SK-N-SH treated with all-trans-retinoic acid at 6 μM for 48 hours (cell line): ENCODE results near the gene TSPAN15.

ENCODE experiments used
- ATAC-seq: fragments of 200-7000 bp; cut with Tn5 transposase; 3 replicates; pipeline ENCODE4 v1.9.1; 2020; ENCODE audit warnings: mild to moderate bottlenecking, moderate library complexity
- ARNTL ChIP-seq: fragments of 450-650 bp; formaldehyde crosslinking; IDR thresholded peaks from 2 replicates; pipeline ENCODE4 v1.5.0; 2020; ENCODE audit warnings: low read depth, mild to moderate bottlenecking, moderate library complexity, borderline replicate concordance
- BACH2 ChIP-seq: fragments of 250-450 bp; sonication (Bioruptor Pico); IDR thresholded peaks from 2 replicates; pipeline ENCODE4 v1.9.0; 2021; ENCODE audit warnings: mild to moderate bottlenecking, borderline replicate concordance
- CSDC2 ChIP-seq: fragments of 250-450 bp; sonication (Bioruptor Pico); IDR thresholded peaks from 2 replicates; pipeline ENCODE4 v1.5.0; 2020; ENCODE audit warnings: mild to moderate bottlenecking, moderate library complexity
- ESRRG ChIP-seq: fragments of 250-450 bp; sonication (Bioruptor Pico); IDR thresholded peaks from 2 replicates; pipeline ENCODE4 v1.6.1; 2021; ENCODE audit warnings: mild to moderate bottlenecking
- GLIS3 ChIP-seq: fragments of 250-450 bp; sonication (Bioruptor Pico); IDR thresholded peaks from 2 replicates; pipeline ENCODE4 v1.5.0; 2020; ENCODE audit warnings: mild to moderate bottlenecking, moderate library complexity
- OSR1 ChIP-seq: fragments of 250-450 bp; sonication (Bioruptor Pico); IDR thresholded peaks from 2 replicates; pipeline ENCODE4 v1.8.0; 2022; ENCODE audit warnings: moderate library complexity, mild to moderate bottlenecking, inconsistent platforms
- PPARA ChIP-seq: fragments of 250-450 bp; sonication (Bioruptor Pico); IDR thresholded peaks from 2 replicates; pipeline ENCODE4 v1.5.0; 2020; ENCODE audit warnings: mild to moderate bottlenecking, borderline replicate concordance
- RARB ChIP-seq: fragments of 250-450 bp; sonication (Bioruptor Pico); IDR thresholded peaks from 2 replicates; pipeline ENCODE4 v1.8.0; 2021; ENCODE audit warnings: mild to moderate bottlenecking, moderate library complexity
- SNAI2 ChIP-seq: fragments of 250-450 bp; sonication (Bioruptor Pico); IDR thresholded peaks from 2 replicates; pipeline ENCODE4 v1.5.0; 2020; ENCODE audit warnings: mild to moderate bottlenecking, moderate library complexity
- TOX ChIP-seq: fragments of 250-450 bp; sonication (Bioruptor Pico); IDR thresholded peaks from 2 replicates; pipeline ENCODE4 v1.8.0; 2021; ENCODE audit warnings: mild to moderate bottlenecking, moderate library complexity, borderline replicate concordance
- TSHZ2 ChIP-seq: fragments of 250-450 bp; sonication (Bioruptor Pico); IDR thresholded peaks from 2 replicates; pipeline ENCODE4 v1.5.0; 2020; ENCODE audit warnings: mild to moderate bottlenecking, moderate library complexity
- ZC3H10 ChIP-seq: fragments of 250-450 bp; sonication (Bioruptor Pico); IDR thresholded peaks from 2 replicates; pipeline ENCODE4 v1.5.1; 2021; ENCODE audit warnings: mild to moderate bottlenecking, moderate library complexity
- ZFP3 ChIP-seq: fragments of 250-450 bp; sonication (Bioruptor Pico); IDR thresholded peaks from 2 replicates; pipeline ENCODE4 v1.5.0; 2020; ENCODE audit warnings: mild to moderate bottlenecking, moderate library complexity
- ZNF565 ChIP-seq: fragments of 450-650 bp; formaldehyde crosslinking; conservative IDR thresholded peaks from 2 replicates; pipeline ENCODE4 v1.5.0; 2020; ENCODE audit warnings: low read depth, mild to moderate bottlenecking, moderate library complexity
- ZNF70 ChIP-seq: fragments of 450-650 bp; formaldehyde crosslinking; IDR thresholded peaks from 2 replicates; pipeline ENCODE4 v1.5.0; 2020; ENCODE audit warnings: mild to moderate bottlenecking, moderate library complexity
- ZNF8 ChIP-seq: fragments of 450-650 bp; formaldehyde crosslinking; IDR thresholded peaks from 2 replicates; pipeline ENCODE4 v1.5.0; 2020; ENCODE audit warnings: mild to moderate bottlenecking, moderate library complexity
- TF ChIP-seq, protein P1 (sequence below): fragments of 250-450 bp; sonication (Bioruptor Pico); IDR thresholded peaks from 2 replicates; pipeline ENCODE4 v1.5.1; 2021; ENCODE audit warnings: mild to moderate bottlenecking, moderate library complexity
- TF ChIP-seq, protein P2 (sequence below): fragments of 250-450 bp; sonication (Bioruptor Pico); IDR thresholded peaks from 2 replicates; pipeline ENCODE4 v1.8.0; 2020; ENCODE audit warnings: mild to moderate bottlenecking, moderate library complexity, borderline replicate concordance
- TF ChIP-seq, protein P3 (sequence below): fragments of 250-450 bp; sonication (Bioruptor Pico); IDR thresholded peaks from 2 replicates; pipeline ENCODE4 v1.5.1; 2020; ENCODE audit warnings: low read depth, mild to moderate bottlenecking, moderate library complexity
- TF ChIP-seq, protein P4 (sequence below): fragments of 250-450 bp; sonication (Bioruptor Pico); IDR thresholded peaks from 2 replicates; pipeline ENCODE4 v1.8.0; 2021; ENCODE audit warnings: low read depth, mild to moderate bottlenecking, moderate library complexity, borderline replicate concordance

TSPAN15 gene

GRCh38 chr10:69456880-69457693 lies 5.8 kb downstream of the TSPAN15 start:
- TF ChIP-seq OSR1 (CRISPR knock-in tag) (no peak), BACH2 (CRISPR knock-in tag) (no peak), TOX (no peak), PPARA (no peak), GLIS3 (no peak), ZFP3 (CRISPR knock-in tag) (no peak), CSDC2 (CRISPR knock-in tag) (no peak), ARNTL (no peak), ZNF565 (CRISPR knock-in tag) (no peak), ZC3H10 (CRISPR knock-in tag) (no peak), ZNF8 (no peak), ZNF70 (no peak), TSHZ2 (CRISPR knock-in tag) (no peak), SNAI2 (CRISPR knock-in tag) (no peak), ESRRG (CRISPR knock-in tag) (no peak)
- TF ChIP-seq, protein P1, sequence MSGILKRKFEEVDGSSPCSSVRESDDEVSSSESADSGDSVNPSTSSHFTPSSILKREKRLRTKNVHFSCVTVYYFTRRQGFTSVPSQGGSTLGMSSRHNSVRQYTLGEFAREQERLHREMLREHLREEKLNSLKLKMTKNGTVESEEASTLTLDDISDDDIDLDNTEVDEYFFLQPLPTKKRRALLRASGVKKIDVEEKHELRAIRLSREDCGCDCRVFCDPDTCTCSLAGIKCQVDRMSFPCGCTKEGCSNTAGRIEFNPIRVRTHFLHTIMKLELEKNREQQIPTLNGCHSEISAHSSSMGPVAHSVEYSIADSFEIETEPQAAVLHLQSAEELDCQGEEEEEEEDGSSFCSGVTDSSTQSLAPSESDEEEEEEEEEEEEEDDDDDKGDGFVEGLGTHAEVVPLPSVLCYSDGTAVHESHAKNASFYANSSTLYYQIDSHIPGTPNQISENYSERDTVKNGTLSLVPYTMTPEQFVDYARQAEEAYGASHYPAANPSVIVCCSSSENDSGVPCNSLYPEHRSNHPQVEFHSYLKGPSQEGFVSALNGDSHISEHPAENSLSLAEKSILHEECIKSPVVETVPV (CRISPR knock-in tag): no peak
- TF ChIP-seq, protein P2, sequence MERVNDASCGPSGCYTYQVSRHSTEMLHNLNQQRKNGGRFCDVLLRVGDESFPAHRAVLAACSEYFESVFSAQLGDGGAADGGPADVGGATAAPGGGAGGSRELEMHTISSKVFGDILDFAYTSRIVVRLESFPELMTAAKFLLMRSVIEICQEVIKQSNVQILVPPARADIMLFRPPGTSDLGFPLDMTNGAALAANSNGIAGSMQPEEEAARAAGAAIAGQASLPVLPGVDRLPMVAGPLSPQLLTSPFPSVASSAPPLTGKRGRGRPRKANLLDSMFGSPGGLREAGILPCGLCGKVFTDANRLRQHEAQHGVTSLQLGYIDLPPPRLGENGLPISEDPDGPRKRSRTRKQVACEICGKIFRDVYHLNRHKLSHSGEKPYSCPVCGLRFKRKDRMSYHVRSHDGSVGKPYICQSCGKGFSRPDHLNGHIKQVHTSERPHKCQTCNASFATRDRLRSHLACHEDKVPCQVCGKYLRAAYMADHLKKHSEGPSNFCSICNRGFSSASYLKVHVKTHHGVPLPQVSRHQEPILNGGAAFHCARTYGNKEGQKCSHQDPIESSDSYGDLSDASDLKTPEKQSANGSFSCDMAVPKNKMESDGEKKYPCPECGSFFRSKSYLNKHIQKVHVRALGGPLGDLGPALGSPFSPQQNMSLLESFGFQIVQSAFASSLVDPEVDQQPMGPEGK (CRISPR knock-in tag): no peak
- TF ChIP-seq, protein P3, sequence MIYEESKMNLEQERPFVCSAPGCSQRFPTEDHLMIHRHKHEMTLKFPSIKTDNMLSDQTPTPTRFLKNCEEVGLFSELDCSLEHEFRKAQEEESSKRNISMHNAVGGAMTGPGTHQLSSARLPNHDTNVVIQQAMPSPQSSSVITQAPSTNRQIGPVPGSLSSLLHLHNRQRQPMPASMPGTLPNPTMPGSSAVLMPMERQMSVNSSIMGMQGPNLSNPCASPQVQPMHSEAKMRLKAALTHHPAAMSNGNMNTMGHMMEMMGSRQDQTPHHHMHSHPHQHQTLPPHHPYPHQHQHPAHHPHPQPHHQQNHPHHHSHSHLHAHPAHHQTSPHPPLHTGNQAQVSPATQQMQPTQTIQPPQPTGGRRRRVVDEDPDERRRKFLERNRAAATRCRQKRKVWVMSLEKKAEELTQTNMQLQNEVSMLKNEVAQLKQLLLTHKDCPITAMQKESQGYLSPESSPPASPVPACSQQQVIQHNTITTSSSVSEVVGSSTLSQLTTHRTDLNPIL: no peak
- no peak for ATAC-seq

- ATAC-seq: no peak
- no peak for TF ChIP-seq ZNF70
- no peak for TF ChIP-seq GLIS3
- no peak for TF ChIP-seq TOX
- TF ChIP-seq TSHZ2 (CRISPR knock-in tag): no peak
- TF ChIP-seq ZC3H10 (CRISPR knock-in tag): no peak
- no peak for TF ChIP-seq RARB (CRISPR knock-in tag)
- no peak for TF ChIP-seq ZNF565 (CRISPR knock-in tag)
- TF ChIP-seq, protein P3: no peak
- TF ChIP-seq BACH2 (CRISPR knock-in tag): no peak
- TF ChIP-seq CSDC2 (CRISPR knock-in tag): no peak
- TF ChIP-seq, protein P4, sequence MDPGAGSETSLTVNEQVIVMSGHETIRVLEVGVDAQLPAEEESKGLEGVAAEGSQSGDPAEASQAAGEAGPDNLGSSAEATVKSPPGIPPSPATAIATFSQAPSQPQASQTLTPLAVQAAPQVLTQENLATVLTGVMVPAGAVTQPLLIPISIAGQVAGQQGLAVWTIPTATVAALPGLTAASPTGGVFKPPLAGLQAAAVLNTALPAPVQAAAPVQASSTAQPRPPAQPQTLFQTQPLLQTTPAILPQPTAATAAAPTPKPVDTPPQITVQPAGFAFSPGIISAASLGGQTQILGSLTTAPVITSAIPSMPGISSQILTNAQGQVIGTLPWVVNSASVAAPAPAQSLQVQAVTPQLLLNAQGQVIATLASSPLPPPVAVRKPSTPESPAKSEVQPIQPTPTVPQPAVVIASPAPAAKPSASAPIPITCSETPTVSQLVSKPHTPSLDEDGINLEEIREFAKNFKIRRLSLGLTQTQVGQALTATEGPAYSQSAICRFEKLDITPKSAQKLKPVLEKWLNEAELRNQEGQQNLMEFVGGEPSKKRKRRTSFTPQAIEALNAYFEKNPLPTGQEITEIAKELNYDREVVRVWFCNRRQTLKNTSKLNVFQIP: no peak
- TF ChIP-seq ZNF8: no peak
- TF ChIP-seq, protein P1 (CRISPR knock-in tag): no peak
- TF ChIP-seq, protein P2 (CRISPR knock-in tag): no peak
- TF ChIP-seq ZFP3 (CRISPR knock-in tag): no peak
- no peak for TF ChIP-seq SNAI2 (CRISPR knock-in tag)
Observed at GRCh38 chr10:69457771-69458237, 6.5 kb downstream of the TSPAN15 start.
